ENCODE measurements around the gene ATP1A1.

The ATP1A1 gene

GRCh38 chr1:116431870-116432500, 58.9 kb downstream of the ATP1A1 start:
- Histone ChIP-seq H2BK15ac (ENCODE audit: low read length) (no peak overlapping the region), H3K18ac (ENCODE audit: low read length) (no peak overlapping the region), H2AK5ac (ENCODE audit: low read depth, low read length) (no peak overlapping the region), H3K4me2 (ENCODE audit: insufficient read depth, low read length, poor library complexity, severe bottlenecking) (no peak overlapping the region), H4K8ac (ENCODE audit: low read depth, low read length) (no peak overlapping the region), H3K79me1 (ENCODE audit: low read depth, low read length) (no peaks in the 10 kb centered on the region), H2BK5ac (ENCODE audit: low read length) (no peak overlapping the region), H2BK120ac (ENCODE audit: low read depth, low read length) (no peak overlapping the region), H3K9me3 (replicated peaks in 1 of 2; ENCODE audit: control insufficient read depth in 2 of 2, insufficient read depth in 1 of 2, low read depth in 1 of 2, low read length in 2 of 2) (no peaks in the 10 kb centered on the region), H3K4me3 (ENCODE audit: low read length in 2 of 2) (no peak overlapping the region), H3K14ac (ENCODE audit: low read length) (no peak overlapping the region), H3K9ac (ENCODE audit: low read depth, low read length, poor library complexity) (no peak overlapping the region), H4K91ac (ENCODE audit: low read depth, low read length, poor library complexity) (no peak overlapping the region), H3K4me1 (ENCODE audit: control insufficient read depth in 2 of 2, insufficient read depth in 1 of 2, low read depth in 1 of 2, low read length in 2 of 2) (peaks cover 0 to 7% of the 10 kb centered on the region in 2 donors), H3K27me3 (ENCODE audit: control insufficient read depth in 3 of 3, insufficient read depth in 3 of 3, low read depth in 1 of 3, low read length in 3 of 3) (peaks cover 0 to 20% (median 0%) of the 10 kb centered on the region in 3 experiments), H3K4ac (ENCODE audit: low read length) (no peak overlapping the region), H3K27ac (replicated peaks; ENCODE audit: low read length) (no peak overlapping the region), H3K23ac (ENCODE audit: low read depth, low read length, poor library complexity) (no peak overlapping the region), H3K36me3 (replicated peaks in 1 of 2; ENCODE audit: control insufficient read depth in 2 of 2, insufficient read depth in 2 of 2, low read length in 2 of 2) (no peaks in the 10 kb centered on the region), H2BK12ac (ENCODE audit: low read length) (no peak overlapping the region), H2AFZ (ENCODE audit: low read length) (no peak overlapping the region)
- DNase-seq (ENCODE audit: low spot score), result no peak
- whole genome bisulfite sequencing, 2 donors (ENCODE audit: extremely low coverage in 2 of 2, insufficient read length in 2 of 2, insufficient replicate concordance in 1 of 2), result no CpG with 5 or more reads among the region's 7 CpGs

- no peak overlapping the region for H2AK5ac ChIP-seq (ENCODE audit: low read depth, low read length)
- H2BK120ac ChIP-seq (ENCODE audit: low read depth, low read length), result no peak overlapping the region
- H3K4me1 ChIP-seq (ENCODE audit: control insufficient read depth in 2 of 2, insufficient read depth in 1 of 2, low read depth in 1 of 2, low read length in 2 of 2), result peaks cover 0 to 7% of the 10 kb centered on the region in 2 donors
- no peaks in the 10 kb centered on the region for H3K9me3 ChIP-seq (replicated peaks in 1 of 2; ENCODE audit: control insufficient read depth in 2 of 2, insufficient read depth in 1 of 2, low read depth in 1 of 2, low read length in 2 of 2)
- H3K18ac ChIP-seq (ENCODE audit: low read length), result peak overlapping the region; percentile 65
- peaks cover 0 to 18% (median 0%) of the 10 kb centered on the region in 3 experiments for H3K27me3 ChIP-seq (ENCODE audit: control insufficient read depth in 3 of 3, insufficient read depth in 3 of 3, low read depth in 1 of 3, low read length in 3 of 3)
- H3K27ac ChIP-seq (replicated peaks; ENCODE audit: low read length), result no peak overlapping the region
- H4K91ac ChIP-seq (ENCODE audit: low read depth, low read length, poor library complexity), result no peak overlapping the region
- no peak overlapping the region for H3K9ac ChIP-seq (ENCODE audit: low read depth, low read length, poor library complexity)
- H3K4me2 ChIP-seq (ENCODE audit: insufficient read depth, low read length, poor library complexity, severe bottlenecking), result no peak overlapping the region
- no peak overlapping the region for H2BK5ac ChIP-seq (ENCODE audit: low read length)
- DNase-seq (ENCODE audit: low spot score), result no peak
- no peak overlapping the region for H4K8ac ChIP-seq (ENCODE audit: low read depth, low read length)
- WGBS, 2 donors (ENCODE audit: extremely low coverage in 2 of 2, insufficient read length in 2 of 2, insufficient replicate concordance in 1 of 2), result no CpG with 5 or more reads among the region's 3 CpGs
- H3K23ac ChIP-seq (ENCODE audit: low read depth, low read length, poor library complexity), result no peak overlapping the region
- no peaks in the 10 kb centered on the region for H3K36me3 ChIP-seq (replicated peaks in 1 of 2; ENCODE audit: control insufficient read depth in 2 of 2, insufficient read depth in 2 of 2, low read length in 2 of 2)
- H3K4me3 ChIP-seq (ENCODE audit: low read length in 2 of 2), result no peak overlapping the region
- H2AFZ ChIP-seq (ENCODE audit: low read length), result peak overlapping the region; percentile 80
- H3K79me1 ChIP-seq (ENCODE audit: low read depth, low read length), result no peaks in the 10 kb centered on the region
- H2BK12ac ChIP-seq (ENCODE audit: low read length), result no peak overlapping the region
- no peak overlapping the region for H3K4ac ChIP-seq (ENCODE audit: low read length)
- no peak overlapping the region for H3K14ac ChIP-seq (ENCODE audit: low read length)
- no peak overlapping the region for H2BK15ac ChIP-seq (ENCODE audit: low read length)
Observed at GRCh38 chr1:116432655-116433265, 59.7 kb downstream of the ATP1A1 start.

DNA sequence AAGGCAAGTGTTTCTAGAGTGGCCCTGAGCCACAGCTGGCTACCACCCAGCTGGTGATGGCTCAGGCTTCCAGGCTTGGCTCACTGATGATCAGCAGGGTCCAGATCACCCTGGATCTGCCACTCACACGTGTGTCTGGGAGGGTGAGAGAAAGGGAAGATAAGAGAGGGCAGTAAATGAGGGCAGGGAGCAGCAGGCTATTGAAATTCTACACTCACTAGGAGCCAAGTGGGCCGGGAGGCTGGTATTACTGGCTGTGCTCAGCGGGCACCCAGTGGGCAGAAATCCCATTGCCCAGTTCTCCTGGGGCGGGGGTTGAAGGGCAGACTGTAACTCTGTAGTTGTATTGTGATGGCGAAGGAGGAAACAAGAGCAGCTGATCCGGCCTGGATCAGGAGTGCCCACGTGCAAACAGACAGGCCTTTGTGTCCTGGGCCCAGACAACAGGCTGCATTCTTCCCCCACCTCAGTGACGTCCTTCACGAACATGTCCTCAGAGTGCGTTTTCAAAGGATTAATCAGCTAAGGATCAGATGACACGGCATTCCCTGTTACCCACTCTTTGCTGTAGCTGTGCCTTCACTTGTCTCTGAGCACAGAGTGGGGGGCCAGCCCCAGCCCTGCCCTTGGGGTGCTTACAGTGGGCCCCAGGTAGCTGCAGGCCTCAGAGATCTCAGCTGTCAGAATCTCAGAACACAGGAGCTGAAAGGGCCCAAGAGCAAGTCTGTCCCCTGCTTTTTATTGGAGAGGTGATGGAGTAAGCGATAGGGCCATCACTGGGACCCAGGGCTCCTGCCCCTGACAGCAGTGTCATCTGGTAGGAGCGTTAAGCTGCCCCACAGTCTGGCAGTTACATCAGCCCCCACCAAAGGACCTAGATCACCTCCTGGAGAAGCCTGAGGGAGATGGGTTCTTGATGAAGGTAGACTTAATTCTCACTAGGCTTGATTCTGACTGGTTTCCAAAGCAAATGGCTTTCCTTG, 60.5 kb downstream of the ATP1A1 start:
- peaks cover 0 to 7% of the 10 kb centered on the region in 2 donors for H3K4me1 ChIP-seq (ENCODE audit: control insufficient read depth in 2 of 2, insufficient read depth in 1 of 2, low read depth in 1 of 2, low read length in 2 of 2)
- H3K9me3 ChIP-seq (replicated peaks in 1 of 2; ENCODE audit: control insufficient read depth in 2 of 2, insufficient read depth in 1 of 2, low read depth in 1 of 2, low read length in 2 of 2), result no peaks in the 10 kb centered on the region
- peak overlapping the region; percentile 80 for H2AFZ ChIP-seq (ENCODE audit: low read length)
- no CpG with 5 or more reads among the region's 13 CpGs for WGBS, 2 donors (ENCODE audit: extremely low coverage in 2 of 2, insufficient read length in 2 of 2, insufficient replicate concordance in 1 of 2)
- no peak overlapping the region for H2BK12ac ChIP-seq (ENCODE audit: low read length)
- H2BK15ac ChIP-seq (ENCODE audit: low read length), result no peak overlapping the region
- H3K27ac ChIP-seq (replicated peaks; ENCODE audit: low read length), result no peak overlapping the region
- H3K18ac ChIP-seq (ENCODE audit: low read length), result peak overlapping the region; percentile 65
- no peak overlapping the region for H3K14ac ChIP-seq (ENCODE audit: low read length)
- no peak overlapping the region for H3K9ac ChIP-seq (ENCODE audit: low read depth, low read length, poor library complexity)
- no peak overlapping the region for H2BK120ac ChIP-seq (ENCODE audit: low read depth, low read length)
- H3K23ac ChIP-seq (ENCODE audit: low read depth, low read length, poor library complexity), result no peak overlapping the region
- H4K8ac ChIP-seq (ENCODE audit: low read depth, low read length), result no peak overlapping the region
- no peak for DNase-seq (ENCODE audit: low spot score)
- H2BK5ac ChIP-seq (ENCODE audit: low read length), result no peak overlapping the region
- no peaks in the 10 kb centered on the region for H3K36me3 ChIP-seq (replicated peaks in 1 of 2; ENCODE audit: control insufficient read depth in 2 of 2, insufficient read depth in 2 of 2, low read length in 2 of 2)
- H3K27me3 ChIP-seq (ENCODE audit: control insufficient read depth in 3 of 3, insufficient read depth in 3 of 3, low read depth in 1 of 3, low read length in 3 of 3), result peaks cover 0 to 14% (median 0%) of the 10 kb centered on the region in 3 experiments
- peak overlapping the region; percentile 36 for H2AK5ac ChIP-seq (ENCODE audit: low read depth, low read length)
- no peaks in the 10 kb centered on the region for H3K79me1 ChIP-seq (ENCODE audit: low read depth, low read length)
- H4K91ac ChIP-seq (ENCODE audit: low read depth, low read length, poor library complexity), result no peak overlapping the region
- H3K4me3 ChIP-seq (ENCODE audit: low read length in 2 of 2), result no peak overlapping the region
- H3K4me2 ChIP-seq (ENCODE audit: insufficient read depth, low read length, poor library complexity, severe bottlenecking), result peak overlapping the region; percentile 12
- H3K4ac ChIP-seq (ENCODE audit: low read length), result no peak overlapping the region

GRCh38 chr1:116434849-116435248, 61.8 kb downstream of the ATP1A1 start:
- Histone ChIP-seq H3K9ac (ENCODE audit: low read depth, low read length, poor library complexity) (no peak overlapping the region), H3K36me3 (replicated peaks in 1 of 2; ENCODE audit: control insufficient read depth in 2 of 2, insufficient read depth in 2 of 2, low read length in 2 of 2) (no peaks in the 10 kb centered on the region)

More at GRCh38 chr1:116434849-116435248, 61.8 kb downstream of the ATP1A1 start:
- H2AK5ac ChIP-seq (ENCODE audit: low read depth, low read length), result no peak overlapping the region
- no peak overlapping the region for H2BK15ac ChIP-seq (ENCODE audit: low read length)
- no peak overlapping the region for H2BK5ac ChIP-seq (ENCODE audit: low read length)
- H2BK12ac ChIP-seq (ENCODE audit: low read length), result no peak overlapping the region
- no peak overlapping the region for H3K4me3 ChIP-seq (ENCODE audit: low read length in 2 of 2)
- no peak overlapping the region for H3K4ac ChIP-seq (ENCODE audit: low read length)
- DNase-seq (ENCODE audit: low spot score), result no peak
- no peaks in the 10 kb centered on the region for H3K79me1 ChIP-seq (ENCODE audit: low read depth, low read length)
- peaks cover 0 to 7% of the 10 kb centered on the region in 2 donors for H3K4me1 ChIP-seq (ENCODE audit: control insufficient read depth in 2 of 2, insufficient read depth in 1 of 2, low read depth in 1 of 2, low read length in 2 of 2)
- H3K27me3 ChIP-seq (ENCODE audit: control insufficient read depth in 3 of 3, insufficient read depth in 3 of 3, low read depth in 1 of 3, low read length in 3 of 3), result peaks cover 0 to 6% (median 0%) of the 10 kb centered on the region in 3 experiments
- H3K4me2 ChIP-seq (ENCODE audit: insufficient read depth, low read length, poor library complexity, severe bottlenecking), result no peak overlapping the region
- no peak overlapping the region for H4K8ac ChIP-seq (ENCODE audit: low read depth, low read length)
- no peak overlapping the region for H2AFZ ChIP-seq (ENCODE audit: low read length)
- no peak overlapping the region for H2BK120ac ChIP-seq (ENCODE audit: low read depth, low read length)
- no peak overlapping the region for H3K18ac ChIP-seq (ENCODE audit: low read length)
- H3K27ac ChIP-seq (replicated peaks; ENCODE audit: low read length), result no peak overlapping the region
- WGBS, 2 donors (ENCODE audit: extremely low coverage in 2 of 2, insufficient read length in 2 of 2, insufficient replicate concordance in 1 of 2), result no CpG with 5 or more reads among the region's 3 CpGs
- no peak overlapping the region for H3K14ac ChIP-seq (ENCODE audit: low read length)
- H3K23ac ChIP-seq (ENCODE audit: low read depth, low read length, poor library complexity), result no peak overlapping the region
- H4K91ac ChIP-seq (ENCODE audit: low read depth, low read length, poor library complexity), result no peak overlapping the region
- H3K9me3 ChIP-seq (replicated peaks in 1 of 2; ENCODE audit: control insufficient read depth in 2 of 2, insufficient read depth in 1 of 2, low read depth in 1 of 2, low read length in 2 of 2), result no peaks in the 10 kb centered on the region
